NCI-H2107 (cell line): Measurements from ENCODE around the gene MTAP.

ENCODE experiments used
- DNase-seq: peaks from one replicate; lab custom pipeline; 2025; lab: John Stamatoyannopoulos, UW

MTAP gene

GRCh38 chr9:21969951-21970799 lies 167.7 kb downstream of the MTAP start:
- DNase-seq: no peak

DNA sequence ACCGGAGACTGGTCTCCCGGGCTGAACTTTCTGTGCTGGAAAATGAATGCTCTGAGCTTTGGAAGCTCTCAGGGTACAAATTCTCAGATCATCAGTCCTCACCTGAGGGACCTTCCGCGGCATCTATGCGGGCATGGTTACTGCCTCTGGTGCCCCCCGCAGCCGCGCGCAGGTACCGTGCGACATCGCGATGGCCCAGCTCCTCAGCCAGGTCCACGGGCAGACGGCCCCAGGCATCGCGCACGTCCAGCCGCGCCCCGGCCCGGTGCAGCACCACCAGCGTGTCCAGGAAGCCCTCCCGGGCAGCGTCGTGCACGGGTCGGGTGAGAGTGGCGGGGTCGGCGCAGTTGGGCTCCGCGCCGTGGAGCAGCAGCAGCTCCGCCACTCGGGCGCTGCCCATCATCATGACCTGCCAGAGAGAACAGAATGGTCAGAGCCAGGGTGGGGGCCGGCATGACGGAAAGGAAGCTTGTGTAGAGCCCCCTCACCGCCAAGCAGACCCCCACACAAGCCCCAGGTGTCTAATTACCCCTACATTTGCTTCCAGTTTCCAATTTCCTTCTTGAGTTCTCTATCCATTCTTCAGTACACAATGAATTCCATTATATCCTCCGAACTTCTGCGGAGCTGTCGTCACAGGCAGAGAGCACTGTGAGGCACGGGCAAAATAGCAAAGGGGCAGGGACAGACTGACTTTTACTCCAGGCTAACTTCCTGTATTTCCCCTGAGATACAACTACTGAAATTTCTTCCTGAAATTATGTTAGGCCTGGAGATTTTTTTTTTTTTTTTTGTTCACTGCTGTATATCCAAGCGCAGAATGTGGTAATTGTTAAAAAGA lies 168.6 kb downstream of the MTAP start:
- no peak for DNase-seq

DNA sequence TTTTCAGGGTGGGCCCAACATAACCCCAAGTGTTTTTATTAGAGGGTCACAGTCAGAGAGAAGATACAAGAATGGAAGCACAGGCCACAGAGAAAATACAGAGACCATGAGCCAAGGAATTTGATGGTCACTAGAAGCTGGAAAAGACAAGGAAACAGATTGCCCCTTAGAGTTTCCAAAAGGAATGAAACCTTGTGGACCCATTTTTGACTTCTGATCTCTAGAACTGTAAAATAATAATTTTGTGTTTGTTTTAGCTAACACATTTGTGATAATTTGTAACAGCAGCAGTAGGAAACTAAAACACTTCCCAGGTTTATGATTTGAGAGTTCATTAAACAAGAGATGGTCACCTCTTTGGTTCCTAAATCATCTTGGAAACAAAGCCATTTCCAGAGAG lies 169.9 kb downstream of the MTAP start:
- no peak for DNase-seq

GRCh38 chr9:21974343-21974721 lies 171.9 kb downstream of the MTAP start:
- peak; percentile 12 for DNase-seq

DNA sequence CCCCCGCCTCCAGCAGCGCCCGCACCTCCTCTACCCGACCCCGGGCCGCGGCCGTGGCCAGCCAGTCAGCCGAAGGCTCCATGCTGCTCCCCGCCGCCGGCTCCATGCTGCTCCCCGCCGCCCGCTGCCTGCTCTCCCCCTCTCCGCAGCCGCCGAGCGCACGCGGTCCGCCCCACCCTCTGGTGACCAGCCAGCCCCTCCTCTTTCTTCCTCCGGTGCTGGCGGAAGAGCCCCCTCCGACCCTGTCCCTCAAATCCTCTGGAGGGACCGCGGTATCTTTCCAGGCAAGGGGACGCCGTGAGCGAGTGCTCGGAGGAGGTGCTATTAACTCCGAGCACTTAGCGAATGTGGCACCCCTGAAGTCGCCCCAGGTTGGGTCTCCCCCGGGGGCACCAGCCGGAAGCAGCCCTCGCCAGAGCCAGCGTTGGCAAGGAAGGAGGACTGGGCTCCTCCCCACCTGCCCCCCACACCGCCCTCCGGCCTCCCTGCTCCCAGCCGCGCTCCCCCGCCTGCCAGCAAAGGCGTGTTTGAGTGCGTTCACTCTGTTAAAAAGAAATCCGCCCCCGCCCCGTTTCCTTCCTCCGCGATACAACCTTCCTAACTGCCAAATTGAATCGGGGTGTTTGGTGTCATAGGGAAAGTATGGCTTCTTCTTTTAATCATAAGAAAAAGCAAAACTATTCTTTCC lies 172.4 kb downstream of the MTAP start:
- DNase-seq: peak; percentile 78

- no peak for DNase-seq
Measured at GRCh38 chr9:21976334-21976875, 174.0 kb downstream of the MTAP start.

DNA sequence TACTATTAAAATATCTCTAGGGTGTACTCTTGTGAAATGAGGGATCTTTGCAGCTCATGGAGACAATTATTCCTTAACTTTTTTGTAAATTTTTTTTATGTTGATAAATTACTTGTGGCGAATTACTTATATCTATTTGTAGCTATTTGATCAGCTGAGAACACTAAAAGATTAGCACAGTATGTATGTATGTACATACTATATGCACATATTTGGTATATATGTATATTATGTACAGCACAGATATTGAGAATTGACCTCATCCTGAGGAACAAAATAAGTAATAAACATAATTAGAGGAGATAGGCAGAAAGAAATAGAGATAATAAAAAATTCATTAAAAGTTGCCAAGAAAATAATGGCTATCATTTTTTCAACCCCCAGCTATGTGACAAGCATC lies 180.0 kb downstream of the MTAP start:
- DNase-seq: no peak

- no peak for DNase-seq
Measured at GRCh38 chr9:21982861-21983560, 180.6 kb downstream of the MTAP start.

GRCh38 chr9:21983561-21983935 lies 181.1 kb downstream of the MTAP start:
- no peak for DNase-seq

- no peak for DNase-seq
Measured at GRCh38 chr9:21984101-21984500, 181.7 kb downstream of the MTAP start.

DNA sequence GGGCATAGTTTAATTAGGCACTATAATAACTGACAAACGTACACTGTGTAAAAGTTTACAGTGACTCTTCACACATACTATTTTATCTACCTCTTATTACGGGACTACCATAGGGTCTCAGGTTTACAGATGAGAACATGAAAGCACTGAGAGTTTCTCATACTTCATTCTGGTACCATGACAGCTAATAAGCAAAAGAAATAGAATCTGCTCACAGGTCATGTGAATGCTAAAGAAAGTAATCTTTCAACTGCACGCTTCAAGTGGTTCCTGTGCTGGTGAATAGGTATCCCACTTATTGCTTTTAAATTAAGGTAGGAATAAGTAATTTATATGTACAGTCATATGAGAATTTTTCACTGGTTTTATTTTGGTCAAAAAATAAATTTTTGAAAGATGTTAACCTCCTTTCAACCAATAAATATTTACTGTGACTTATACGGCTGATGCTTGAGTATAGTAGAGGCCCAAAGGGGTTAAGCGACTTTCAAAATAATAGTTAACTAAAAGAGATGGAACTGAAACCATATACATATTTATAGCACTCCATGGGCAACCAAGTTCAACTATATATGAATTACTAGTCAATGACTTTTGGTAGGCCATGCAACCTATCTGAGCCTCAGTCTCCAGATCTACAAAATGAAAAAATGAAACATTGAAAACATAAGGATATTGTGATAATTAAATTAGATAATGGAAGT lies 183.7 kb downstream of the MTAP start:
- DNase-seq: no peak
